ENCODE measurements around the gene IQSEC1. TPM values are rescaled to one million over a fixed set of nuclear protein-coding genes. Genes with fewer than 3 reads are reported as not detected.
A peak's percentile ranks its signal among the peaks of the same experiment; 100 is the strongest.

IQSEC1 gene
- total and polyA plus RNA-seq, 2 donors (not counting 1 experiment from before 2014, with no cell fraction given), result 4.3 to 18.2 TPM

- no peaks in the 10 kb centered on the region for H4K20me1 ChIP-seq (ENCODE audit: control insufficient read depth, extremely low read depth, insufficient read depth, low read length)
- H3K9ac ChIP-seq (ENCODE audit: insufficient read depth, low read length), result no peak overlapping the region
- H3K27ac ChIP-seq (ENCODE audit: insufficient read depth, low read length), result no peak overlapping the region
- DNase-seq (ENCODE audit: low read depth in 2 of 2), result peak in 1 of 2 donors; percentile 5
- H3K4me1 ChIP-seq (ENCODE audit: control insufficient read depth, extremely low read depth, insufficient read depth, low read length), result no peaks in the 10 kb centered on the region
- no peak overlapping the region for H3K4me3 ChIP-seq (replicated peaks in 1 of 4; ENCODE audit: control extremely low read depth in 1 of 4, insufficient read depth in 1 of 4, low read depth in 3 of 4, low read length in 4 of 4)
- no peaks in the 10 kb centered on the region for H3K9me3 ChIP-seq (ENCODE audit: control insufficient read depth, insufficient read depth, low read depth, low read length)
- no peaks in the 10 kb centered on the region for H3K79me2 ChIP-seq (ENCODE audit: control insufficient read depth, insufficient read depth, low read length)
- no peaks in the 10 kb centered on the region for H3K36me3 ChIP-seq (ENCODE audit: control insufficient read depth, insufficient read depth, low read length)
- H2AFZ ChIP-seq (ENCODE audit: low read length), result no peak overlapping the region
- no peak overlapping the region for H3K4me2 ChIP-seq (ENCODE audit: extremely low read depth, insufficient read depth, low read length)
- TF ChIP-seq EZH2 (IDR thresholded peaks at IDR 0.05; ENCODE audit: low read length, missing control alignments), result no peak
- no peak for TF ChIP-seq CTCF (conservative IDR thresholded peaks at IDR 0.05 in 1 of 2, IDR thresholded peaks at IDR 0.05 in 1 of 2; ENCODE audit: low read depth in 1 of 2, low read length in 2 of 2)
- H3K27me3 ChIP-seq (ENCODE audit: control insufficient read depth, insufficient read depth, low read length), result peaks cover 3% of the 10 kb centered on the region
Measured at GRCh38 chr3:13039213-13039896, 33.9 kb downstream of the IQSEC1 start.

- H3K9me3 ChIP-seq (ENCODE audit: control insufficient read depth, insufficient read depth, low read depth, low read length), result no peaks in the 10 kb centered on the region
- H3K9ac ChIP-seq (ENCODE audit: insufficient read depth, low read length), result no peak overlapping the region
- no peak overlapping the region for H3K4me3 ChIP-seq (replicated peaks in 1 of 4; ENCODE audit: control extremely low read depth in 1 of 4, insufficient read depth in 1 of 4, low read depth in 3 of 4, low read length in 4 of 4)
- H3K36me3 ChIP-seq (ENCODE audit: control insufficient read depth, insufficient read depth, low read length), result no peaks in the 10 kb centered on the region
- DNase-seq (ENCODE audit: low read depth in 2 of 2), result peak in 1 of 2 donors; percentile 14
- TF ChIP-seq EZH2 (IDR thresholded peaks at IDR 0.05; ENCODE audit: low read length, missing control alignments) (no peak), CTCF (conservative IDR thresholded peaks at IDR 0.05 in 1 of 2, IDR thresholded peaks at IDR 0.05 in 1 of 2; ENCODE audit: low read depth in 1 of 2, low read length in 2 of 2) (no peak)
- peaks cover 3% of the 10 kb centered on the region for H3K27me3 ChIP-seq (ENCODE audit: control insufficient read depth, insufficient read depth, low read length)
- no peak overlapping the region for H3K27ac ChIP-seq (ENCODE audit: insufficient read depth, low read length)
- H3K4me1 ChIP-seq (ENCODE audit: control insufficient read depth, extremely low read depth, insufficient read depth, low read length), result no peaks in the 10 kb centered on the region
- H3K4me2 ChIP-seq (ENCODE audit: extremely low read depth, insufficient read depth, low read length), result no peak overlapping the region
- no peaks in the 10 kb centered on the region for H4K20me1 ChIP-seq (ENCODE audit: control insufficient read depth, extremely low read depth, insufficient read depth, low read length)
- no peak overlapping the region for H2AFZ ChIP-seq (ENCODE audit: low read length)
- H3K79me2 ChIP-seq (ENCODE audit: control insufficient read depth, insufficient read depth, low read length), result no peaks in the 10 kb centered on the region
Measured at GRCh38 chr3:13037458-13038117, 35.6 kb downstream of the IQSEC1 start.

GRCh38 chr3:13034861-13035260 lies 38.4 kb downstream of the IQSEC1 start:
- DNase-seq (ENCODE audit: low read depth in 2 of 2), result no peak
- H4K20me1 ChIP-seq (ENCODE audit: control insufficient read depth, extremely low read depth, insufficient read depth, low read length), result no peaks in the 10 kb centered on the region
- no peaks in the 10 kb centered on the region for H3K36me3 ChIP-seq (ENCODE audit: control insufficient read depth, insufficient read depth, low read length)
- no peaks in the 10 kb centered on the region for H3K79me2 ChIP-seq (ENCODE audit: control insufficient read depth, insufficient read depth, low read length)
- no peaks in the 10 kb centered on the region for H3K9me3 ChIP-seq (ENCODE audit: control insufficient read depth, insufficient read depth, low read depth, low read length)
- no peak overlapping the region for H3K4me3 ChIP-seq (replicated peaks in 1 of 4; ENCODE audit: control extremely low read depth in 1 of 4, insufficient read depth in 1 of 4, low read depth in 3 of 4, low read length in 4 of 4)
- H3K4me2 ChIP-seq (ENCODE audit: extremely low read depth, insufficient read depth, low read length), result no peak overlapping the region
- no peaks in the 10 kb centered on the region for H3K4me1 ChIP-seq (ENCODE audit: control insufficient read depth, extremely low read depth, insufficient read depth, low read length)
- TF ChIP-seq CTCF (conservative IDR thresholded peaks at IDR 0.05 in 1 of 2, IDR thresholded peaks at IDR 0.05 in 1 of 2; ENCODE audit: low read depth in 1 of 2, low read length in 2 of 2) (no peak), EZH2 (IDR thresholded peaks at IDR 0.05; ENCODE audit: low read length, missing control alignments) (no peak)
- H3K27ac ChIP-seq (ENCODE audit: insufficient read depth, low read length), result no peak overlapping the region
- no peak overlapping the region for H3K9ac ChIP-seq (ENCODE audit: insufficient read depth, low read length)
- no peak overlapping the region for H2AFZ ChIP-seq (ENCODE audit: low read length)
- H3K27me3 ChIP-seq (ENCODE audit: control insufficient read depth, insufficient read depth, low read length), result peaks cover 3% of the 10 kb centered on the region
